H9 (cell line): ENCODE results near the gene SLC46A2. TPM values are rescaled to one million over a fixed set of nuclear protein-coding genes. Genes with fewer than 3 reads are reported as not detected.

Experiments used
- DNase-seq: peaks from one replicate; pipeline ENCODE4 v3.0.0-alpha.2; 2017
- H2AFZ ChIP-seq: one replicate; pipeline ENCODE4 v1.6.1; 2013; ENCODE audit warnings: mild to moderate bottlenecking, low read length, control low read depth, moderate library complexity
- H2AK5ac ChIP-seq: 2 replicates; pipeline ENCODE4 v1.6.1; 2013; ENCODE audit warnings: low read length, control low read depth, mixed read lengths; ENCODE audit not compliant: insufficient read length
- H2BK120ac ChIP-seq: one replicate; pipeline ENCODE4 v1.6.1; 2013; ENCODE audit warnings: low read depth, mild to moderate bottlenecking, low read length, control low read depth, inconsistent platforms; ENCODE audit not compliant: poor library complexity, severe bottlenecking
- H2BK12ac ChIP-seq: 2 replicates; pipeline ENCODE4 v1.6.1; 2013; ENCODE audit warnings: low read length, control low read depth, mixed read lengths, low read depth; ENCODE audit not compliant: insufficient read length
- H2BK15ac ChIP-seq: 2 replicates; pipeline ENCODE4 v1.6.1; 2013; ENCODE audit warnings: low read depth, low read length, control low read depth
- H2BK20ac ChIP-seq: one replicate; pipeline ENCODE4 v1.6.1; 2013; ENCODE audit warnings: low read depth, mild to moderate bottlenecking, low read length, control low read depth, inconsistent platforms; ENCODE audit not compliant: poor library complexity, severe bottlenecking
- H2BK5ac ChIP-seq: 2 replicates; pipeline ENCODE4 v1.6.1; 2013; ENCODE audit warnings: low read length, control low read depth, mixed read lengths; ENCODE audit not compliant: insufficient read length
- H3K14ac ChIP-seq: 2 replicates; pipeline ENCODE4 v1.6.1; 2013; ENCODE audit warnings: low read length, control low read depth; ENCODE audit not compliant: insufficient read depth
- H3K18ac ChIP-seq: 2 replicates; pipeline ENCODE4 v1.6.1; 2013; ENCODE audit warnings: low read depth, mild to moderate bottlenecking, mixed read lengths, low read length, control low read depth; ENCODE audit not compliant: insufficient read length
- H3K23ac ChIP-seq: 2 replicates; pipeline ENCODE4 v1.6.1; 2013; ENCODE audit warnings: low read length, control low read depth, mixed read lengths, low read depth; ENCODE audit not compliant: insufficient read length
- H3K23me2 ChIP-seq: 2 replicates; pipeline ENCODE4 v1.6.1; 2013; ENCODE audit warnings: low read depth, mild to moderate bottlenecking, mixed read lengths, low read length, control low read depth; ENCODE audit not compliant: insufficient read length, poor library complexity, severe bottlenecking
- H3K27ac ChIP-seq: 2 replicates; pipeline ENCODE4 v1.5.1; 2013; ENCODE audit warnings: low read length, control low read depth, mixed read lengths, low read depth; ENCODE audit not compliant: insufficient read length
- H3K27me3 ChIP-seq: 2 replicates; pipeline ENCODE4 v1.6.1; 2013; ENCODE audit warnings: low read length, control low read depth, inconsistent platforms; ENCODE audit not compliant: insufficient read depth
- H3K4ac ChIP-seq: 2 replicates; pipeline ENCODE4 v1.6.1; 2013; ENCODE audit warnings: low read depth, mild to moderate bottlenecking, control low read depth, inconsistent platforms, low read length, moderate library complexity
- H3K4me1 ChIP-seq: 2 replicates; pipeline ENCODE4 v1.6.1; 2013; ENCODE audit warnings: low read length, control low read depth, inconsistent platforms; ENCODE audit not compliant: insufficient read depth
- H3K4me2 ChIP-seq: 2 replicates; pipeline ENCODE4 v1.6.1; 2013; ENCODE audit warnings: low read length, control low read depth, mixed read lengths; ENCODE audit not compliant: insufficient read length, insufficient read depth
- H3K56ac ChIP-seq: 2 replicates; pipeline ENCODE4 v1.6.1; 2013; ENCODE audit warnings: low read depth, mild to moderate bottlenecking, mixed read lengths, low read length, control low read depth; ENCODE audit not compliant: insufficient read length
- H3K79me1 ChIP-seq: 2 replicates; pipeline ENCODE4 v1.6.1; 2013; ENCODE audit warnings: low read depth, mild to moderate bottlenecking, moderate library complexity, low read length, control low read depth, inconsistent platforms; ENCODE audit not compliant: insufficient read depth, poor library complexity, severe bottlenecking
- H3K79me2 ChIP-seq: 2 replicates; pipeline ENCODE4 v1.6.1; 2013; ENCODE audit warnings: low read length, control low read depth, inconsistent platforms; ENCODE audit not compliant: insufficient read depth
- H3K9ac ChIP-seq: 2 replicates; pipeline ENCODE4 v1.6.1; 2013; ENCODE audit warnings: low read length, control low read depth, mixed read lengths; ENCODE audit not compliant: insufficient read length; ENCODE audit errors: extremely low read depth
- H3K9me3 ChIP-seq: one replicate; pipeline ENCODE4 v1.6.1; 2013; ENCODE audit warnings: low read depth, low read length, inconsistent platforms; ENCODE audit not compliant: control insufficient read depth
- H3T11ph ChIP-seq: one replicate; pipeline ENCODE4 v1.6.1; 2013; ENCODE audit warnings: mild to moderate bottlenecking, low read length, control low read depth, inconsistent platforms
- H4K20me1 ChIP-seq: one replicate; pipeline ENCODE4 v1.6.1; 2013; ENCODE audit not compliant: control insufficient read depth, insufficient read length, insufficient read depth
- H4K5ac ChIP-seq: 2 replicates; pipeline ENCODE4 v1.6.1; 2013; ENCODE audit warnings: low read depth, mild to moderate bottlenecking, mixed read lengths, low read length, control low read depth; ENCODE audit not compliant: insufficient read length
- H4K8ac ChIP-seq: replicated peaks from 2 replicates; pipeline ENCODE4 v1.6.1; 2013; ENCODE audit warnings: low read length, control low read depth, mixed read lengths, low read depth; ENCODE audit not compliant: insufficient read length
- H4K91ac ChIP-seq: 2 replicates; pipeline ENCODE4 v1.6.1; 2013; ENCODE audit warnings: low read depth, mild to moderate bottlenecking, moderate library complexity, mixed read lengths, low read length, control low read depth; ENCODE audit not compliant: insufficient read length
- H3K27ac Mint-ChIP-seq, 3 experiments: 2 replicates in 2 of 3; 3 replicates in 1 of 3; pipeline ENCODE4 v1.8.0; 2020 to 2021; ENCODE audit warnings: mixed read lengths in 3 of 3, mild to moderate bottlenecking in 1 of 3, moderate library complexity in 1 of 3
- H3K27me3 Mint-ChIP-seq: 2 replicates; pipeline ENCODE4 v1.8.0; 2021; ENCODE audit warnings: low read depth, mild to moderate bottlenecking, moderate library complexity, mixed read lengths
- H3K36me3 Mint-ChIP-seq, 3 experiments: 2 replicates in 2 of 3; 3 replicates in 1 of 3; pipeline ENCODE4 v1.8.0; 2020 to 2021; ENCODE audit warnings: low read depth in 3 of 3, mixed read lengths in 3 of 3; ENCODE audit not compliant: insufficient read depth in 1 of 3
- H3K4me1 Mint-ChIP-seq, 2 experiments: 2 replicates each; pipeline ENCODE4 v1.8.0; 2020; ENCODE audit warnings: mixed read lengths in 2 of 2
- H3K4me3 Mint-ChIP-seq, 2 experiments: 2 replicates in 1 of 2; 3 replicates in 1 of 2; pipeline ENCODE4 v1.8.0; 2020 to 2021; ENCODE audit warnings: mild to moderate bottlenecking in 2 of 2, mixed read lengths in 2 of 2, moderate library complexity in 1 of 2
- H3K9me3 Mint-ChIP-seq, 2 experiments: 2 replicates in 1 of 2; 3 replicates in 1 of 2; pipeline ENCODE4 v1.8.0; 2020; ENCODE audit warnings: mild to moderate bottlenecking in 2 of 2, mixed read lengths in 2 of 2, moderate library complexity in 1 of 2
- CTCF ChIP-seq: fragments of 200-600 bp; sonication (generic); conservative IDR thresholded peaks from 3 replicates; pipeline ENCODE4 v1.8.0; 2021; ENCODE audit warnings: antibody characterized with exemption, mild to moderate bottlenecking
- WGBS: extraction: QIAGEN DNeasy Blood & Tissue Kit; methylation state at CpG from one replicate; pipeline ENCODE4 v1.1.7; 2013; ENCODE audit warnings: missing lambda C conversion rate, low lambda C conversion rate, mixed read lengths; ENCODE audit not compliant: insufficient read length; ENCODE audit errors: extremely low coverage; 5-methylcytosine and 5-hydroxymethylcytosine counted together
- total RNA-seq: library from RNA; stranded (reverse); gene quantifications from 2 replicates; pipeline ENCODE4 v1.2.1, GENCODE V29; 2021

Gene SLC46A2
- total RNA-seq, 1 experiment from 2014 or later, result not detected

- Histone ChIP-seq H2AK5ac (no peak overlapping the region), H3K23me2 (no peaks in the 10 kb centered on the region), H3K79me1 (no peaks in the 10 kb centered on the region), H3K4me1 (0 out of 2 replicates have a peak, but pooled peaks cover 2% of the 10 kb centered on the region), H2BK15ac (no peak overlapping the region), H3K14ac (no peak overlapping the region), H3K27ac (no peak overlapping the region), H3K27me3 (no peaks in the 10 kb centered on the region), H2BK12ac (no peak overlapping the region), H3K9me3 (no peaks in the 10 kb centered on the region), H4K20me1 (no peaks in the 10 kb centered on the region), H2BK120ac (no peak overlapping the region), H3K23ac (no peak overlapping the region), H3K4ac (no peak overlapping the region), H3K9ac (no peak overlapping the region), H2AFZ (no peak overlapping the region), H4K5ac (no peak overlapping the region), H3K79me2 (no peaks in the 10 kb centered on the region), H3K4me2 (no peak overlapping the region), H3K56ac (no peak overlapping the region), H3T11ph (no peak overlapping the region), H2BK5ac (no peak overlapping the region), H4K8ac (no peak overlapping the region), H3K18ac (no peak overlapping the region), H4K91ac (no peak overlapping the region), H2BK20ac (no peak overlapping the region)
- Mint-ChIP-seq H3K4me3 (no peak overlapping the region), H3K9me3 (peaks cover 0 to 5% of the 10 kb centered on the region in 2 experiments; a peak in 3 of 5 replicates), H3K4me1 (peaks cover 5 to 15% of the 10 kb centered on the region in 2 experiments; a peak in 3 of 4 replicates), H3K36me3 (peaks cover 8 to 28% (median 13%) of the 10 kb centered on the region in 3 experiments), H3K27ac (no peak overlapping the region), H3K27me3 (no peaks in the 10 kb centered on the region)
- no peak for DNase-seq
- TF ChIP-seq CTCF, result no peak
- WGBS, result no CpG with 5 or more reads among the region's 3 CpGs
Measured at GRCh38 chr9:112864403-112864802, 26.3 kb downstream of the SLC46A2 start.
